ENCODE measurements around the gene GRID2. TPM values are rescaled to one million over a fixed set of nuclear protein-coding genes. Genes with fewer than 3 reads are reported as not detected.

Gene GRID2
- total RNA-seq, 6 donors from 2014 or later, result 0.76 TPM; not detected in 5

- no peaks in the 10 kb centered on the region for H3K36me3 ChIP-seq
- no peaks in the 10 kb centered on the region for H3K4me1 ChIP-seq
- TF ChIP-seq POLR2AphosphoS5 (IDR thresholded peaks at IDR 0.05), result no peak
- TF ChIP-seq CTCF (IDR thresholded peaks at IDR 0.05), result no peak
- TF ChIP-seq POLR2A (IDR thresholded peaks at IDR 0.05), result no peak
- no peak for TF ChIP-seq EP300 (IDR thresholded peaks at IDR 0.05)
- H3K4me3 ChIP-seq, result no peak overlapping the region
- ATAC-seq (ENCODE audit: low FRiP score in 2 of 2) (no peak), DNase-seq (no peak)
- no peaks in the 10 kb centered on the region for H3K9me3 ChIP-seq
- 82 to 88% methylated on average over 4 of the region's 4 CpGs for WGBS, 2 donors
- no peak overlapping the region for H3K27ac ChIP-seq
- no peaks in the 10 kb centered on the region for H3K27me3 ChIP-seq
These were observed 998.5 kb downstream of the GRID2 start for GRCh38 chr4:93302310-93302709.

- ATAC-seq (ENCODE audit: low FRiP score in 2 of 2), result no peak
- TF ChIP-seq POLR2AphosphoS5 (IDR thresholded peaks at IDR 0.05) (no peak), EP300 (IDR thresholded peaks at IDR 0.05) (no peak), CTCF (IDR thresholded peaks at IDR 0.05) (no peak), POLR2A (IDR thresholded peaks at IDR 0.05) (no peak)
- no peak for DNase-seq
- H3K9me3 ChIP-seq, result no peaks in the 10 kb centered on the region
- H3K27me3 ChIP-seq, result no peaks in the 10 kb centered on the region
- H3K36me3 ChIP-seq, result no peaks in the 10 kb centered on the region
- 75 to 76% methylated on average over 2 of the region's 2 CpGs for WGBS, 2 donors
- H3K4me3 ChIP-seq, result no peak overlapping the region
- no peaks in the 10 kb centered on the region for H3K4me1 ChIP-seq
- H3K27ac ChIP-seq, result no peak overlapping the region
These were observed 999.7 kb downstream of the GRID2 start for GRCh38 chr4:93303440-93303839.

GRCh38 chr4:93312299-93312698, 1008.5 kb downstream of the GRID2 start:
- no peaks in the 10 kb centered on the region for H3K36me3 ChIP-seq
- ATAC-seq (ENCODE audit: low FRiP score in 2 of 2) (no peak), DNase-seq (no peak)
- H3K9me3 ChIP-seq, result no peaks in the 10 kb centered on the region
- H3K27me3 ChIP-seq, result no peaks in the 10 kb centered on the region
- no peak overlapping the region for H3K4me3 ChIP-seq
- H3K4me1 ChIP-seq, result no peaks in the 10 kb centered on the region
- WGBS, 2 donors, result 66 to 72% methylated on average over 4 of the region's 4 CpGs
- TF ChIP-seq EP300 (IDR thresholded peaks at IDR 0.05) (no peak), POLR2A (IDR thresholded peaks at IDR 0.05) (no peak), POLR2AphosphoS5 (IDR thresholded peaks at IDR 0.05) (no peak), CTCF (IDR thresholded peaks at IDR 0.05) (no peak)
- no peak overlapping the region for H3K27ac ChIP-seq

GRCh38 chr4:93313197-93313596, 1009.4 kb downstream of the GRID2 start:
- Histone ChIP-seq H3K27ac (no peak overlapping the region), H3K4me3 (no peak overlapping the region), H3K36me3 (no peaks in the 10 kb centered on the region), H3K9me3 (no peaks in the 10 kb centered on the region), H3K4me1 (no peaks in the 10 kb centered on the region), H3K27me3 (no peaks in the 10 kb centered on the region)
- DNase-seq (no peak), ATAC-seq (ENCODE audit: low FRiP score in 2 of 2) (no peak)
- TF ChIP-seq POLR2A (IDR thresholded peaks at IDR 0.05) (no peak), EP300 (IDR thresholded peaks at IDR 0.05) (no peak), POLR2AphosphoS5 (IDR thresholded peaks at IDR 0.05) (no peak), CTCF (IDR thresholded peaks at IDR 0.05) (no peak)

GRCh38 chr4:93317057-93317456, 1013.3 kb downstream of the GRID2 start:
- Histone ChIP-seq H3K27me3 (no peaks in the 10 kb centered on the region), H3K4me1 (no peaks in the 10 kb centered on the region), H3K9me3 (no peaks in the 10 kb centered on the region), H3K4me3 (no peak overlapping the region), H3K27ac (no peak overlapping the region), H3K36me3 (no peaks in the 10 kb centered on the region)
- 71 to 81% methylated on average over 4 of the region's 4 CpGs for WGBS, 2 donors
- no peak for DNase-seq
- no peak for ATAC-seq (ENCODE audit: low FRiP score in 2 of 2)
- TF ChIP-seq EP300 (IDR thresholded peaks at IDR 0.05), result no peak
- TF ChIP-seq CTCF (IDR thresholded peaks at IDR 0.05), result no peak
- TF ChIP-seq POLR2AphosphoS5 (IDR thresholded peaks at IDR 0.05), result no peak
- no peak for TF ChIP-seq POLR2A (IDR thresholded peaks at IDR 0.05)

Measured in upper lobe of left lung (tissue), 6 donors.